AG09319 (cell line): ENCODE results near the gene G3BP1.

Experiments
- DNase-seq: peaks from one replicate; pipeline ENCODE4 v3.0.0-alpha.2; 2010; ENCODE audit warnings: low read depth; ENCODE audit errors: extremely low read depth
- CTCF ChIP-seq: IDR thresholded peaks from 2 replicates; pipeline ENCODE4 v1.5.1; 2011; ENCODE audit warnings: low read depth, mild to moderate bottlenecking, inconsistent platforms, low read length, moderate library complexity

The G3BP1 gene

GRCh38 chr5:151735646-151736045 is 36.1 kb upstream of the G3BP1 start:
- no peak for TF ChIP-seq CTCF
- DNase-seq = no peak

- no peak for TF ChIP-seq CTCF
- no peak for DNase-seq
Measured at GRCh38 chr5:151737431-151737830, 34.3 kb upstream of the G3BP1 start.

- TF ChIP-seq CTCF = no peak
- DNase-seq = no peak
Measured at GRCh38 chr5:151738125-151738848, 33.5 kb upstream of the G3BP1 start.

GRCh38 chr5:151739395-151739794 is 32.4 kb upstream of the G3BP1 start:
- no peak for DNase-seq
- TF ChIP-seq CTCF = no peak

GRCh38 chr5:151739939-151740335 is 31.8 kb upstream of the G3BP1 start:
- no peak for TF ChIP-seq CTCF
- DNase-seq = peak; percentile 85

GRCh38 chr5:151740336-151740942 is 31.3 kb upstream of the G3BP1 start:
- TF ChIP-seq CTCF = peak; percentile 76
- DNase-seq = peak; percentile 85

- TF ChIP-seq CTCF = no peak
- DNase-seq = no peak
Measured at GRCh38 chr5:151740958-151741373, 30.8 kb upstream of the G3BP1 start.
